CD4-positive, alpha-beta T cell treated with Interleukin-15 for 1 hour (primary cell): Measurements from ENCODE around the gene DHRS9.

Source experiments
- DNase-seq: peaks from one replicate; pipeline ENCODE4 v3.0.0-alpha.2; 2020

Gene DHRS9

DNA sequence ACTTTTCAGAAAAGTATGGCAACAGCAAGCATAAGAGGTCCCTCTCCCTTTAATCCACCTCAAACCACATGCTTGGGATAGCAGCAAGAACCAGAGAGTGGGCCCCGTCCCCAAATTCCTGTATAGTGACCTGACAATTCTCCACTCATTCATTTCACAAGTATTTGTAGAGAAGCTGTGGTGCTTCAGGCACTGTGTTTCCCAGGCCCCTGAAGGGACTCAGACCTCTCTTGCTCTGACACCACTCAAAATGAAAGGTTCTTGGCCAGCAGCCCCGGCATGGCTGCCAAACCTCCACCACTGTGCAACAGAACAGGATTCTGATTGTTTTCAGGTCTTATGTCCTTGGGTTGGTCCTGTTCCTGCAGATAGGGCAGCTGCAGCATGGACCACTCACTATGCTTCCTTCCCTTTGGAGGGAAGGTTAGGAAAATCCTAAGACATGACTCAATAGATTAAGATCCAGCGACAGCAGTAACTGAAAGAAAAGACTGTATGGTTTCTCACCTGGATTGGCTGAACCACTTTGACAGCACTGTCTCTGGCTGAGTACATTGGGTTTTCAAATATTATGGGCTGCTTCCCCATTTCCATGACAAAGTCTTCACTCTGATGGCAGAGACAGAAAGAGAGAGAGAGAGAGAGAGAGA is 67.6 kb downstream of the DHRS9 start:
- DNase-seq, result no peak

DNA sequence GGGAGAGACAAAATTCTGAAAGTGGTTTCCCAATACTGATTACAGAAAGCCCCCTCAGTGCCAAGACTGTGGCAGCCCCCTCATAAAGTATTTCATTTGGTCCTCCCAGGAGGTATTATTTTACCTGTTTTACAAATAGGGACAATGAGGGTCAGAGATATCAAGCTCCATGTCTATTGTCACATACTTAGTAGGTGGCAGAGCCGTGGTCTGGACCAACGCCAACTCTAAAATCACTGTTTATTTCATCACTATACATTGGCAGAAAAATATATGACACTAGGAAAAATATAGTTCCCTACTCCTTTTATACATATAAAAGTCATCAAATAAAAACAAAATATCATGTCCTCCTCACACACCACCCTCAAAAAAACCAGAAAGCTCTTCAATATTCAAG is 68.6 kb downstream of the DHRS9 start:
- no peak for DNase-seq

DNA sequence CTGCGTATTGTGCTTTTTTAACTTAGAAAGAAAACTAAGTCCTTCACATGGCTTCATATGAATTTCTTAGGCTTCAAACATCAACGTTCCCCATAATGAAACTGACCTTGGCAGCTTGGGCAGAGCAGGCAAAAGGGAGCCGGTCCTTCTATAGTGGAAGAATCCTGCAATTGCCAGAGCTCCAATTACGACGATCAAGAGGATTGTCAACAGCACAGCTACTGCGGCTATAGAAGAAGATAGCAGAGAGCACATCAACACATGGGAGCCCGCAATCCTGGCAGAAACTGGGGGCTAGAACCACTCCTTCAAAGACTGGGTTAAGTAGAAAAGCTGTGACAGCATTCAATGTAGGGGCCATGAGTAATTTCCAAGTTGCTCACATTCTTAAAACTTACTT is 69.8 kb downstream of the DHRS9 start:
- DNase-seq, result no peak

DNA sequence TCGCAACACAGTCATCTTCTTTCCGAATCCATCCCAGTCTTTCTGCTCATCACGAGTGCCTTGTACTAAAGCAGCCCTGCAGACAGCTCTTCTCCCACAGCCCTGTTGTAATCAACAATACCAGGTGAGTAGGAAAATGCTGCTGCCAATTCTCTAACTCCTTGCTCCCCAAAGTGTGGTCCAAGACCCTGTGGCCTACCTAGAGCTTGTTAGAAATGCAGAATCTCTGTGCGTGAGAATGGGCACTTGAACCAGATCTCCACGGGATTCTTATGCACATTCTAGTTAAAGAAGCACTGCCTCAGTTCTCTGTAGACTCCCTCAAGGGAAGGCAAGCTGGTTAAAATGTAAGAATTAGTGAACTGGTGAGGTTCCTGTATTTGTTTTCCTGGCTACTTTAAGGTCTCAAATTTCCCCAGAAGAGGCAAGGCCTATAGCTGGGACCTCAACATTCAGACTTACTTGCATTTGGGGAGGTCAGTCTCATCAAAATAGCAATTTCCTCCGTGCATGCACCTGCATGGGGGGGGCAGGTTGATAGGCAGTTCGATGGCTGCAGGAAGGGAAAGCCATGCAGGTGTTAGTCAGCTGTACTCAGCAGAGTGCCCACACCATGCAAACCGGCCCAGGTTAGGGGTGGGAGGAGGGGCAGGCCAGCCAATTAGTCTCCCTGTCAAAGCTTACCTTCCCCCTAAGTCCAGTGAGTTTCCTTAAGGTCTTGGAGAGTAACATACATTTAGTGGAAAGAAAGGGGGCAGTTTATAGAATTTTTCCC is 70.8 kb downstream of the DHRS9 start:
- no peak for DNase-seq

DNA sequence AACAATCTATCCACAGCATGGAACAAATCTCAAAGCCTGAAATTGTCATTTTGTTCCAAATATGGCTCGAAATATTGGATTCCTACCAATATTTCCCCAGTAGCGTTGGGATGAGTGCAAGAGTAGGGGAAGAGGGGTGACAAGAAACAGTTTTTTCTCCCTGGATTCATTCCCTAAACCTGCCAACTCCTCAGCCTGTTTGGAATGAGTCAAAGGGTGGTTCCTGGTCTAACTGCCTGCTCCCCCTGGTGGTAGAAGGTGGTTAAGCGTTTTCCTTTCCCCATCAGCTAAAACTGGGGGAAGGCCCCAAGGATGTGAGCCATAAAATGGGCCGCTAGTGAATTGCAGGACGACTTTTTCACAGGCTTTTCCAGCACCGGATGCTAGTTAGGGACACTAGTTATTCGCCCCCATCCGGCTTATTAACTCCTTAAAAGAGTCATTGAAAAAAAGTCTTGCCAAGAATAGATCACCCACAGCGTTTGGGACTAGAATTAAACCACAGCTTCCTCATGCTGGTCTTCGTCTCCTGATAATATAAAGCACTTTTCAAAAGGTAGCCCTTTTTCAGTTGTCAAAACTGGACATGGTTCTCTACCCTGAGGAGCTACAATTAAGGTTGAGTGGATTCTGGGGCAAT is 72.5 kb downstream of the DHRS9 start:
- peak; percentile 18 for DNase-seq

DNA sequence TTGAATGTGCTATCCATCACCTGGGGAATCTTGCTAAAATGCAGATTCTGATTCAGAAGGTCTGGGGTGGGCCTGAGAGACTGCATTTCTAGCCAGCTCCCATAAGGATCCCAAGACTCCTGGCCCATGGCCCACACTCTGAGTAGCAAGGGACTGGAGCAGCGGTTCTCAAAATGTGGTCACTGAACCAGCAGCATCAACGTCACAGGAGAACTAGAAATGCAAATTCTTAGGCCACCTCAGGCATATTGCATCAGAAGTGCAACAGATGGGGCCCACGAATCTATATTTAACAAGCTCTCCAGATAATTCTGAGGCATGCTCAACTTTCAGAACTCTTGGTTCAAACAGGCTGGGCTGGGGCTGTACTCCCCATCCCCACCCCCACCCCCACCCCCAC is 74.6 kb downstream of the DHRS9 start:
- no peak for DNase-seq
